ENCODE measurements around the gene CNOT6.

DNA sequence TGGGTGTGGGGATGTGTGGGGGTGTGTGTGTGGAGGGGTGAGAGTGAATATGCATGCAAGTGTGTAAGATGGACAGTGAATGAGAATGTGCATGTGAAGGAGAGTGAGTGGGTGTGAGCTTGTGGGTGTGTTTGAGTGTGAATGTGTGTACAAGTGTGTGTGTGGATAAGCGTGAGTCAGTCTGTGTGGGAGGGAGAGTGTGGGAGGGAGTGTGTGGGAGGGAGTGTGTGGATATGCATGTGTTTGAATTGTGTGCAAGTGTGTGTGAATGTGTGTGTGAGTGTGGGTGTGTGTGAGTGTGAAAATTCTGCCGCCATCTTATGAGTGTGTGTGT, 100.8 kb downstream of the CNOT6 start:
- TF ChIP-seq POLR2A (IDR thresholded peaks at IDR 0.05) = no peak
- TF ChIP-seq, protein P1, sequence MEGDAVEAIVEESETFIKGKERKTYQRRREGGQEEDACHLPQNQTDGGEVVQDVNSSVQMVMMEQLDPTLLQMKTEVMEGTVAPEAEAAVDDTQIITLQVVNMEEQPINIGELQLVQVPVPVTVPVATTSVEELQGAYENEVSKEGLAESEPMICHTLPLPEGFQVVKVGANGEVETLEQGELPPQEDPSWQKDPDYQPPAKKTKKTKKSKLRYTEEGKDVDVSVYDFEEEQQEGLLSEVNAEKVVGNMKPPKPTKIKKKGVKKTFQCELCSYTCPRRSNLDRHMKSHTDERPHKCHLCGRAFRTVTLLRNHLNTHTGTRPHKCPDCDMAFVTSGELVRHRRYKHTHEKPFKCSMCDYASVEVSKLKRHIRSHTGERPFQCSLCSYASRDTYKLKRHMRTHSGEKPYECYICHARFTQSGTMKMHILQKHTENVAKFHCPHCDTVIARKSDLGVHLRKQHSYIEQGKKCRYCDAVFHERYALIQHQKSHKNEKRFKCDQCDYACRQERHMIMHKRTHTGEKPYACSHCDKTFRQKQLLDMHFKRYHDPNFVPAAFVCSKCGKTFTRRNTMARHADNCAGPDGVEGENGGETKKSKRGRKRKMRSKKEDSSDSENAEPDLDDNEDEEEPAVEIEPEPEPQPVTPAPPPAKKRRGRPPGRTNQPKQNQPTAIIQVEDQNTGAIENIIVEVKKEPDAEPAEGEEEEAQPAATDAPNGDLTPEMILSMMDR (IDR thresholded peaks at IDR 0.05) = no peak

Data from prostate gland (tissue), 2 donors.